Measurements from ENCODE around the gene AMOTL2.

Gene AMOTL2
- 0.13 to 0.20 reads per million in 2 donors for total RNA-seq

DNA sequence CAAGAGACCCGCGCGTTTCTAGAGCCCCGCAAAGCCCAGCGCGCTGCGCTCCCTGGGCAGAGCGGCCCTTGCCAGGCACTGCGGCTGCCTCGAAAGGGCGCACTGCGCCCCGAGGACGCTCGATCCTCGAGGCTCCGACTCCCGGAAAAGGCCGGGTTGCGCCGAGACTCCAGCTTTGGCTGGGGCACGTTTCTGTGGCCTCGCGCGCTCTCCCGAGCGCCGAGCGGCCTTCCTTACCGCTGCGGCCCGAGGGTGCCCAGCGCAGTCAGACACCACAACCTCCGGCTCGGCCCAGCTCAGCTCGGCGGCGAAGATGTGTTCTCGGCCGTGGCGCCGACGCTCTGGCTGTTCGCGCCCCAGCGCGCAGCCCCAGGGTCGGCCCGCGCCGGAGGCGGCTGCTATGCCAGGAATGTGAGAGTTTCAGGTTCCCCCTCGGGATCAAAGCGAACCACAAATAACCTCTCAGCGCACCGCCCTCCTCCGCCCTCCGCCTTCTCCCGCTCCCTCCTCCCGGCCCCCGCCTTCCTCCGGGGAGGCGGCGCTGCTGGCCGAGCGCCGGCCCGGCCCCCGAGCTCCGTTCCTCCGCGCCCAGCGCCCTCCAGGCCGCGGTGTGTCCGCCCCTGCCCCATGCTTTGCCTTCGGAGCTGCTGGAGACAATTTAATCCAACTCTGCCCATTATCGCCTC lies at the start of gene AMOTL2:
TSS of gene AMOTL2 (minus strand) at position 343 of the 686 bp plus-strand sequence. CDS start 3,014 bp downstream, outside the sequence.
- no peak for DNase-seq

GRCh38 chr3:134423153-134423552 lies 48.9 kb upstream of the AMOTL2 start:
- no peak for DNase-seq

- DNase-seq, result no peak
Observed at GRCh38 chr3:134419960-134420321, 45.7 kb upstream of the AMOTL2 start.

GRCh38 chr3:134419214-134419959 lies 45.1 kb upstream of the AMOTL2 start:
- DNase-seq, result no peak

DNA sequence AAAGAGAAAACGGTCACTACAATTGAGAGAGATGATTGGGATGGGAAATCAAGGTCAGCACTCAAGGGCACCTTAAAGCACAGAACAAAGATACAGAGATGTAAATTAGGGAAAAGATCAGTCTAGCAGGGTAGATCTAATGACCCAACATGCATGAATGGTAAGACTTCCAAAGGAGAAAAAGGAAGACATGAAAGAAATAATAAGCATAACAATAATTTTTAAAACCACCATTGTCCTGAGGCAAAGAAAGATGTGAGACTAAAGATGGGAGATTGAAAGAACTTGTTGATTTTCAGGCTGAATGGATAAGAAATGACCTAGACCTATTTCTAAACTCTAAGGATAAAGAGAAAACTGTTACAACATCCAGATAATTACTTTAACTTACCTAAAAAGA lies 34.8 kb upstream of the AMOTL2 start:
- no peak for DNase-seq

GRCh38 chr3:134407239-134407625 lies 33.0 kb upstream of the AMOTL2 start:
- DNase-seq, result no peak

GRCh38 chr3:134406331-134407238 lies 32.3 kb upstream of the AMOTL2 start:
- no peak for DNase-seq

GRCh38 chr3:134404366-134404885 lies 30.2 kb upstream of the AMOTL2 start:
- DNase-seq, result no peak

GRCh38 chr3:134397755-134398154 lies 23.5 kb upstream of the AMOTL2 start:
- no peak for DNase-seq

GRCh38 chr3:134395103-134395502 lies 20.9 kb upstream of the AMOTL2 start:
- no peak for DNase-seq

GRCh38 chr3:134394380-134394779 lies 20.1 kb upstream of the AMOTL2 start:
- no peak for DNase-seq

DNA sequence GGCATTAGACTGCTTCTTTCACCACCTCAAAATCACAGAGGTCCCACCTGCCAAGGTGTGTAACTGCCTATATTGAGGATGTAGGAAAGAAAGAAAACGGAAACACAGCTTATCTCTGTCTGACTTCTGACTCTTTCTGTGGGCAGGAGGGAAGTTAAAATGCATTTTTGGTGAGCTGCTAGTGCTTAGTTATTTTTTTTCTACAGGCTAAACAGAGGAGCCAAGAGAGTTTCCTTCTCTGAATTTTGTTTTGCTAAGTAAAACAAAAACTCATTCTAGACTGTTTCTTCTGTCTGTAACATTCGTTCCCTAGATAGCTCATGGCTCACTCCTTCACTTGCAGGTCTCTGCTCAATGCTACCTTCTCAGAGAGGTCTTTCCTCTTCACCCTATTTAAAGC lies 18.8 kb upstream of the AMOTL2 start:
- no peak for DNase-seq

DNA sequence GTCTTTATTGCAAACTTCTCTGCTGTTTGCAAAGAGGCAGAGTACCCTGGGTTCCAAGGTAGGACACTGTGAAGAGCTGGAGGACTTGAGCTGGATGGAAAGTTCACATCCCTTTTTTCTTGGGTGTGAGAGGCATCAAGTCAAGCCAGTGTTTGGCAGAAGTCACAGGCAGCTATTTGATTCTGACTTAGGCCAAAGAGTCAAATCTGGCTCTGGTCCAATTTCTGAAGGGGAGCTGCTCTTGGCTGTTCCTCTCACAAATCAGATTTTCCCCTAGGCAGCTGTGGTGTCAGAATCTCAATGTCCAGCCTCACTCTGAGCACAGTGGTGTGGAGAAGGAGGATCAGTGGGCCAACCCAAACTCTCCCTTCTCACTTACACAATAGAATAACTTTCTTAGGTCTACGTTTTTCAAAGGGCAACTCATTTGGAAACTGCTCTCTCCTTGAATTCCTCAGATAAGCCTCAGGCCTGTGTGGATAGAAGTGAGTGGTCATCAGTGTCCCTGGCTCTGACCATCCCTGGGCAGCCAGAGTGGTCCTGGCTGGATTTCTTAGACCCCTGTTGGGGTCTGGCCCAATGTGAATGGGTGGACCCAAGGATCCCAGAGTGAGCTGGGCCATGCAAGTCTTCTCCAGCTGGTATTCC lies 18.2 kb upstream of the AMOTL2 start:
- DNase-seq, result no peak

- DNase-seq, result no peak
Observed at GRCh38 chr3:134389865-134390264, 15.6 kb upstream of the AMOTL2 start.

DNA sequence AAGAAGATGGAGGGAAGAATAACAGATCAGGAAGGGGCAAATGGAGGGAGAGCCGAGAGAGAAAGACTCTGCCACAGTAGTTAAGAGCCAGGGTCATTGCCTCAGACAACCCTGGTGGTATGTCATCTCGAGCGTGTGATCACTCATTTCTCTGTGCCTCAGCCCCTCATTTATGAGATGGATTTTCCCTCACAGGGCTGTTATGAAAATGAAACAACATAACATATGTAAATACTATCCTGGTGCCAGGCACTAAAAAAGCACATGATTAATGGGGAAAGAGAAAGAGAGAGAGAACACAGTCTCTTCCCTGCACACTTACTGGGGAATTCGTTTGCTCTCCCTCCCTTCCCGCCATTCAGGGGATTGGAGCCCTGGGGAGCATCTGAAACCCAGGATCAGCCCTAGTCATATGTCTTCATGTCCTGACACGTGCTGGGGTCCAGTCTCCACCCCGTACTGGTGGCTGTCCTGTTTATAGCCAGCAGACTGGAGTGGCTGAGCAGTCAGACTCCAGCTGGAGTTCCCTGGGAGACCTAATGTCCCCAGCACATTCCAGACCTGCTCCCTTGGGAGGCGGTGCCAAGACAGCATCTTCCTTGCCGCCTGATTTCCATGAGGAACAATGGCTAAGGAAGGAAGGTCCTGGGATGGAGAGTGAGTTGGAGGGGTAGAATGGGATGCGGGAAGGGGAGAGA lies 14.7 kb upstream of the AMOTL2 start:
- no peak for DNase-seq

GRCh38 chr3:134388292-134388691 lies 14.0 kb upstream of the AMOTL2 start:
- DNase-seq, result no peak

DNA sequence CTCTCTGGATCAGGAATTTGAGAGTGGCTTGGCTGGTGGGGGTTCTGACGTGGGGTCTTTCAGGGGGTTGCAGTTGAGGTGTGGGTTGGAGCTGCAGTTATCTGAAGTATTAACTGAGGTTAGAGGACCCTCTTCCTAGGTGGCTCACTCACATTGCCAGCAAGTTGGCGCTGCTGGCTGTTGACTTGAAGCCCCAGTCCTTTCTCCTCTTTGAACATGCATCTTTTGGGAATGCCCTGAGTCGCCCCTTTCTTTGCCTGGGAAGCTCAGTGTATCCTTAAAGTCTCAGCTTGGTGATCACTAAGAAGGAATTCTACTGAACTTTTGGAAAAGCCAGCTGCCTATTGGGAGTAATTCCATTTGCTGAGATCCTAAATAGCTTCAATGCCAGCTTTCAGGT lies 13.0 kb upstream of the AMOTL2 start:
- no peak for DNase-seq

DNA sequence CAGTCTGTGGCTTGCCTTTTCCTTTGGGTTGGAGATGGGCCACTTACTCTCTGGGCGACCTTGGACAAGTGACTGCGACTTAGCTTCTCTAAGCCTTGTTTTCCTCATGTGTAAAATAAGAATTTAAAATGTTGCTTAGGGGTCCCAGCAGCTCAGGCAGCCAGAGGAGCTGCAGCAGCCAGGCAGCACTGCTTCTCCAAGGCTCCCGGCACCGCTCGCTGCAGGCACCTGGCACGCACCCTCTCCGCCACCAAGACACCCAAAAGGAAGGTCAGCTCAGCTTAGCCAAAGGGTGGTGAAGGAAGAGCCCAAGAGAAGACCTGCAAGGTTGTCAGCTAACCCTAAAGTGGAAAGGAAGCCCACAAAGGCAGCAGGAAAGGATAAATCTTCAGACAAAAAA lies 10.7 kb upstream of the AMOTL2 start:
- DNase-seq, result no peak

DNA sequence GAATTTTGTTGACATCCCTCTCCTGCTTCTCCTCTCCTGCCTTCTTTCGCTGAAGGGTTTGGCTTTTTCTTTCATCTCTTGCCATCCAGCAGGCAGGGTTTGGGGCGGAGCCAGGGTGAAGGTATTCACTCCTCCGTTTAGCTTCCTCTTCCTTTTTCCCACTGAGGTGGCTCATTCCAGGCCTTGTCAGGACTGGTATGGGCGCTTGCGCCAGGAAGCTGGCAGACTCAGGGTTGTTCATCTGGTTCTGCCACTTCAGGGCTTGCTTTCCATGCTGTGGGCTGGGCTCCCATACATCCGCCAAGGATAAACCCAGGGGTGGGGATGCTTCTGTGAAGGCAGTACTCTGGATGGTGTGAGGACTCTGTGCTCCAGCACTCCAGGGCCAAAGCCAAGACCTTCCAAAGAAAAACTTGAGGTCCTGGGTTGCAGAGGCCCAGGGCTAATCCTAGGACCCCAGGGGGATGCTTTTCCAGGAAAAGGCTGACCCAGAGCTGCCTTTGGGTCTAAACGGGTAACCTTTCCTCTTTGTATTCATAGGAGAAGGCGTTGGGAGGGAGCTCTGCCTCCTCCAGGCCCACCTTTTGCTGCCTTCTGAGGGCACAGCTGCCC lies 7.7 kb upstream of the AMOTL2 start:
- DNase-seq, result no peak

DNA sequence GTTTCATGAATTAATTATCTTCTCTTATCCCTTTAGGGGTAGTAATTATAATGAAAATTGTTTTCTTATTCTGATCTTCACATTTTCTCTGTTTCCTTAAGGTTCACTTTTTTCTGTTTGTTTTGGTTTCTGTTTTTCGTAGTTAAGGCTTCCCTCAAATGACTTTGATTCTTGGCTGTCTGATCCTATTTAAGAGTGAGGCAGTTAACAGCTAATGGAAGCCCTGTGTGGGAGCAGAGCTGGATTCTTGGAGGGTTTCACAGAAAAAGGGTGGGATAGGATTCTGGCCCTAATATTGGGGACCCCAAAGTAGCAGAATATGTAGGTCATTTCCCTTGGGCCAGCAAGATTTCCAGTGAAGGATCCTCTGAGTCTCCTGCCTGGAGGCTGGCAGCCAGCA lies 6.8 kb upstream of the AMOTL2 start:
- no peak for DNase-seq

DNA sequence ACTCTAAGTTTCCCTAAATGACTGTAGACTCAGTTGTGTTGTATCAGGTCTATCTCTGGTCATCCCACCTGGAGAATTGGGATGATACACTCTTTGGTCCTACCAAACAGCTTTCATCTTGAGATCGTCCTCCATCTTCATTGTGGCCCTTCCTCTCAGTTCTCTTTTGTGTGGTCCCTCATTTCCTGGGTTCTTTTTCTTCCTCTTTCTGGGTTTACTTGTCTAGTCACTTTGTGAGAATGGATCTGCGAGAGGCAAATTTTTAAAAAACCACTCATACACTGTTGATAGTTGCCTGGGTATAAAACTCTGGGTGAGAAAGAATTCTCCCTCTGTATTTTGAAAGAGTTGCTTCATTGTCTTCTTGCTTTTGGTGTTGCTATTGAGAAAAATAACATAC lies 6.0 kb upstream of the AMOTL2 start:
- DNase-seq, result no peak

DNA sequence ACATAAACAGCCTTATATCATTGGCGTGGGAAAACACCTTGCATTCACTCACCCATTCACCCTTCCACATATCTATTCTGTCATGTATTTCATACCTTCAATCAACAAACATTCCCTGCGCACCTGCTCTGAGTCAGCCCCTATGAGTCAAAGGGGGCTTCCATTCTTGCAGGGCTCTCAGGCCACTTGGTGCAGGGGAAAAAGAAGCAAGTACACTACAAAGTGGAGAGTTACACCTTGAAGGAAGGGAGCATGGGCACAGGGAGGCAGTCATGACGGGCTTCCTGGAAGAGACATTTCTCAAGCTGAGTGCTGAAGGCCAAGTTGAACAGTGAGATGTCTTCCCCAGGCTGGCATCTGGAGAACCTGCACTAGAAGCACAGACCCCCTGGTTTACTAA lies 4.6 kb upstream of the AMOTL2 start:
- DNase-seq, result no peak
